ENCODE measurements around the gene STAT4.

The STAT4 gene

DNA sequence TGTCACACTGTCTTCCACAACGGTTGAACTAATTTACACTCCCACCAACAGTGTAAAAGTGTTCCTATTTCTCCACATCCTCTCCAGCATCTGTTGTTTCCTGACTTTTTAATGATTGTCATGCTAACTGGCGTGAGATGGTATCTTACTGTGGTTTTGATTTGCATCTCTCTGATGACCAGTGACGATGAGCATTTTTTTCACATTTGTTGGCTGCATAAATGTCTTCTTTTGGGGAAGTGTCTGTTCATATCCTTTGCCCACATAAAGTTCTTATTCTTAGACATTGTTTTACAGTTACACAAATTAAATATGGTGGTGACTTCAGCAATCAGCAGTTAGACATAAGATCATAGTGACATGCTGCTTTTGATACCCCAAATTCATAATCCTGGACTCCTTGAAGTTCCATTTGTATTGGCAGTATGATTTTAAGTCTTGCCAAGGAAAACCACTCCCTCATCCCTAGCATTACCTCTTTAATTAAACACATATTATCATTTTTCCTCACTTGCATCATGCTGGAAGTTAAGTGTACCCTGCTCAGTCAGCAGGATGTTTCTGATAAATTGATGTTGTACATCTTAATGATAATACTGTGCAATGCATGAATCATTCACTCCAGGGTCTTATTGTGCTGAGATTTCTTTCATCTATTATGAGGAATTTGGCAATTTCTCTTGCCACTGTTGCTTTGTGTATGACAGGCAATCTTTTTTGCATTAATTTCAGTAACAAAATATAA, 69.2 kb downstream of the STAT4 start:
- no peak for DNase-seq

DNA sequence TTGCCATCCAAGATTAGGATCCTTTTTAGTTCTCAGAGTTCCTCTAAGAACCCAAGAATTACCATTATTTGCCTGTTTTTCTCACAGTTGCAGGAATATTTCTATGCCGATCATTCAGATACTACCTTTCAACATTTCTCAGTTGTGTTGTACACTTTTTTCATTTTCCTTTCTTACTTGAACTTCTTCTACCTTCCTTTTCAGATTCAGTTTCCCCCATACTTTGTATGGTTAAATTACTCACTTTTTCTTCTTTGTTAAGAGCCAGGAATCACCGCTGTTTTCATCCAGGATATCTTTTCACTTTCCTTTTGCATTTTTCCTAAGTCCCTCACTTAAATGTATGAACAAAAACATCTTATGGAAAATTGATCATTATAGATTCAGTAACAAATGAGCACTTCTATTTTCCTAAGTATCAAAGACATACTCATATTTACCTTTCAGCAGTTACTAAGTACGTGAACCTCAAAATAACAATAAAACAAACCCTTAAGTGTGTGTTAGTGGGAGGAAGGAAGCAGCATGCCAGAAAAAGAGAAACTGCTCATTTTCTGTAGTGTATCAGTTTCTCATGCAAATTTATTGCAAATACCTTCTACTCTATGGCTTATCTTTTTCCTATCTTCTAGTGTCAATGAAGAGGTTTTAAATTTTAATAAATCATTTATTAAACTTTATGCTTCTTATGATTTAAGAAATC, 72.5 kb downstream of the STAT4 start:
- no peak for DNase-seq

DNA sequence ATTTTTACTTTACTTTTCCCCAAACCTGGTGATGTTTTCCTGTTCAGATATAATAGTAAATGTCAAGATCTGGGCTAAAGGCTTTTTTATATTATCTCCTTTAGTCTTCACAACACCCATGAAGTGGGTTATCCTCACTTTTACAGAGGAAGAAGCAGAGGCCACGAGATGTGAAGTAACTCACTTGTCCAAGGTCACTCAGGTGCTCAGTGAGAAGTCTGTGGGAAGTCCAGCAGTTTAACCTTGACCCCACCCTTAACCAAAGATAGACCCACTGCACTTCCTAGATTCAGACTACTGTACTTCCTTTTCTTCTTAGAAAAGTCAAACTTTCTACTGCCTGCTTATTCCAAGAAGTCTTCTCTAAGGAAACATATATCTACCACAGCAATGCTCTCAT, 80.5 kb downstream of the STAT4 start:
- DNase-seq = no peak

DNA sequence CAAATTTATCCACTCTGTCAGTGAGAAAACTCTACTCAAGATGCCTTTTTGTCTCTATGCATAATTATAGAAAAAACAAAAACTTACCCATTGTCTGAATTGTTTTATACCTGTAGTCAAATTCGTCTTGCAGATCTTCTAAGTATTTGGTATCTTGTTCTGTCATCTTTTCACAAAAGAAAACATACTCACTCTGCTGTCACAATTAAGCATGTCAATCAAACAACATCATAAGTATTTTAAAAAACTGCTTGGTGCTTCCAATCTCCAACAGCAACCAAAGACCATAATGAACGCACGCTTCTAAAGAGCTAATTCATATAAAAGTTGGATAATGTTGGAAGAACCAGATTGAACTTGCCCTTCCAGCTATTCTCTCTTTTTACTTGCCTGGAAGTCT, 81.2 kb downstream of the STAT4 start:
- DNase-seq = no peak

DNA sequence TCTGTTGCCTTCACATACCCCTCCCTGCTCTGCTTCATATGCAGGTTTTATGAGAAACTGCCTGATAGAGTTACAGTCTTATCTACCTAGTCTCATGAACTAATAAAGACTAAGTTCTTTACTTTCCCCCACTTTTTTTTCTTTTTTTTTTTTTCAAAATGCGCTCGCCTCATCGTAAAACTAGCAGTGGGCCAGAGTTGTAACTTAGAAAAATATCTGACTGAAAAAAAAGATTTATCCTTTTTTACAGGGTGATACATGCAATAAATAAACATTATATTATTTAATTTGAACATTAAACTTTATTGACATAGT, 83.9 kb downstream of the STAT4 start:
- no peak for DNase-seq

DNA sequence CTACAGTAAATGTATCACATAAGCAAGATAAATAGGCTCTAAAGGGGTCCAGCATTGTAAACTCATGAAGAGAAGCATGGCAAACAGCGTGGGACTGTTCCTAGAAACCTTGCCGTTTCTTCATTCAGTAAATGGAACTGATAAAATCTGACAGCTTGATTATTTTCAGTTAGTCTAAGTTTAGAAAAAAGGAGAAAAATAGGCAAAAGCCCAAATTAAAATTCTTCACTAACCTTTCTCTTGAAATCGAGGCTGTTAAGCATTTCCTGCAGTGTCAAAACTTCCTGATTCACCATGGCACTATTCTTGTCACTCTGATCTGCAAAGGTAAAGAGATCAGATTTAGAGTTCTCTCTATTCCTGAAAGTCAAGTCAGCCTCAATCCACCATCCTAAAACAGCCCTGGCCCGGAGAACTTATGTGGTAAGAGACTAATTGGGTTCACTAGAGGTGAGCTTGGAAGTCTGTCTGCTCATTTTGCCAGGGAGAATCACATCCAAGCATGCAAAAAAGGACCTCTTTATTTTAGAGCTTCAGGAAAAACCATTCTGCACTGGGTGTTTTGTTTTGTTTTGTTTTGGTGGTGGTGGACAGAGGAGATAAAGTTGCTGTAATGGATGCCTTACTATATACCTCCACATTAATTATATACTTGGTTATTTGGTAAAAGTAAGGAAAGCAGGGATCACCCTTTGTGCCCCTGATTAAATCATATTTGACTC, 84.4 kb downstream of the STAT4 start:
- no peak for DNase-seq

DNA sequence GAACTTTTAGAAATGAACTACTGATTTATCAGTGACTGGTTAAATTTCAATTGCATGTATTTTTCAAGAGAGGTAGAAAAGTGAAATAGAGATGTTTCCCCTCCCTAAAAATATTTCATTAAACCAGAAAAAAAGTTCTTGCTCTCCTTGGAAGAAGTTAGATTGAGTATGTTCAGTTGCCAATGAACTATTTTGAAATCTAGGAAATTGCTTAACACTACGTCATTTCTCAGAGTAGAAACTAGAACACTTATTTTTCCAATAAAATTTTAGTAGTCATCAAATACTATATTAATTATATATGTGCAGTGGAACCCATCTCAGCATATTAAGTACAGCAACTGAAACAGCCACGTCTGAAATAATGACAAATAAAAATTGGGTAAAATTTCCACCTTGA, 85.0 kb downstream of the STAT4 start:
- DNase-seq = peak; percentile 60 to 94

DNA sequence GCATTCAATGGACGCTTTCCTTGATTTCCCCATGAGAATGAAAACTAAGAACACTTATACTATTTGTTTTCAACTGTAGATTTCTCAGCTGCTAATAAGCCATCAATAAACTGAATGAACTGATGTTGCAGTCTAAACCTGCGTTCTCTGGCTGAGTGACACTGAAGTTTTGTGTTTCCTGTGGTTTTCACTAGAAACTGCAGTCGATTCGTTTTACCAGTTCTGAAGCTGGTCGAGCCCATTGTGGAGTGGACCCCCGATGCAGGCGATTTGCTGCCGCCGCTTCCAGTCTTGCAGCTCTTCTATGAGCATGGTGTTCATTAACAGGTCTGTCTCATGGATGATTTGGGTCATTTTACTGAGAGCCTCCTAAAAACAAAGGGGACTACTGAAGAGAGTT, 86.2 kb downstream of the STAT4 start:
- DNase-seq = no peak

DNA sequence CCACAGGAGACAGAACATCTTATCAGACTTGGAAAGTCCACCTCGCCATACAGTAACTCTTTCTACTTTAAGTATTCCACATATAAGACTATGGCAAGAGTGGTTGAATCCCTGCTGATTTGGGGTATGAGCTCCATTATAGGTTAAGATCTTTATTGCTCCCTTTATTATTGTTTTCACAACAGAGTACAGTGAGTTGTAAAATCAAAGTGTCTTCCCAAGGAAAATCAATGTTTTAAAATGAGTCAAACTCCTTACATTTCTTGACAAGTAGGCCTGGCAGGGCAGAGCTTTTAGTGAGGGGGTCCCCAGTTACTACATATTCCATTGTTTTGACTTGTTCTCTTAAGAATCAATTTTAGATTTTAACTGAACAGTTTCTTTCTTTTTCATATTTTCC, 87.2 kb downstream of the STAT4 start:
- DNase-seq = no peak

DNA sequence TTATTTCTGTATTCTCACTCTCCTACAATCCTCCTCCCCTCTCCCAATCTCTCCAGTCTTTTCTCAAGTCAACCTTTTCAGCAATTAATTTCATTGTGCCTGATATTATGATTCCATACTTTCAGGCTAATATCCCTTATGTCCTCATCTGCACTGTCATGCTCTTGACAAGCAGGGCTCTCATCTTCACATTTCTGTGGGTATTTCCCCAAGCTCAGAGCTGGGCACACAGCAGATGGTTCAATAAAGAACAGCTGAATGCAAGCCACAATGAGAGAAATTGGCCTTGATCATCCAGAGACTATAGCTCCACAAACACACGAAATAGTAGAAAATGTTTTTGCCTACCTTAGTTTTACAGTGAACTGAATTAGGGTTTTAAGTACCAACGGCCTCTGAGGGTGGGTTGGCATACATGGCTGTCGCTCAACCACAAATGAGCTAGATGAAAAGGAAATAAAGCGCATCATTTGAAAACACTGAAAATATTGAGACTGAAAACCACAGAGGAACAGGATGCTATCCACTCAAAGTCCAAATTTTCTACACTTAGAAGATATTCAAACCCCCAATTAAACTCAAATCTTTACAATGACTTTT, 89.3 kb downstream of the STAT4 start:
- no peak for DNase-seq

DNA sequence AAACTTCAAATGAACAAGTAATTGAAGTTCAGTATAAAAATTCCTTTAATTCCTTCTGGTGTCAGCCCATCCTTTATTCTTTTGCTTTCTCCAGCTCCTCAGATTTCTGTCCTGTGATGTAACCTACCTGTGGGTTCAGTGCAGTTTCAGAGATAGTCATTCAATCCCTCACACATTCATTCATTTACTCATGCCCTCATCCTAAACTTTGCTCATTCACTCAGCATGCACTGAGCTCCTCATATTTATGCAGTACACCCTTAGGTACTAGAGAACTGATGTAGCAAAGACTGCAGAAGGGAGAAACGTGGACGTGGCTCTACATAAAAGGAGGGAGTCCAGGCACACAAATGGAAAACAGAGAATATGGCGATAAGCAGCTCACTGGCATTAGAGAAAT, 91.5 kb downstream of the STAT4 start:
- DNase-seq = no peak

DNA sequence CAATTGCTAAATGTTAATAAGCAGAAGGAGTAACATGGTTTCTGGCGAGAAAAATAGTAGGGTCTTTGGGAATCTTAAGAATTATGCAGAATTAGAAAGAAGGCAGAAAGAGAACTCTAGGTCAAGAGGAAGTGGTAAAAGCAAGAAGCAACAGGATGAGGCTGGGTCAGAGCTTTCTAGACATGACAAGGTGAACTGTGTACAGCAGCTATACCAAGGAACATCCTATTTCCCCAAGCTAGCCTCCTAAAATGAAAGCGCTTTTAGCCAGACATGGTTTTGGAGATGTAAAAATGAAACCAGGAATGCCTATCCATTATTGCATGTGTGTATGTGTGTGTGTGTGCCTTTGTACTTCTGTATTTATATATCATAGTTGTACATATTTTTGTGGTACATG, 94.6 kb downstream of the STAT4 start:
- peak in 1 of 2 donors; percentile 20 for DNase-seq

DNA sequence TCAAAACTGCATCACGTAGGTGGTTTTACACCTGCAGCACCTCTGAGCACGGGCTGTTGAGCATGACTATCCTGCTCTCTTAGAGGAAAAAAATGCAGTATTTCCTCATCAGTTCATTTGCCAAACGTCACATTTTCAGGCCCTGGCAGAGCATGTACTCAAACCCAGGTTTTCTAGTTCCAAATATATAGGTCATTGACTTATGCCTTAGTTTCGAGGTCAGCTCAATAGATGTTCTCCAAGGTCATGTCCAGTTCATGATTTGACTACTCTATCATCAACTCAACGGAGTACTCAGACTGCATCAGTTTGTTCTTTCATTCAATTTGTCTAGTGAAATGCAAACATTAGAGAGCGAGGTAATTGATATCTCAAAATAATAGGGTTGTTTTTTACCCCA, 97.5 kb downstream of the STAT4 start:
- DNase-seq = no peak

DNA sequence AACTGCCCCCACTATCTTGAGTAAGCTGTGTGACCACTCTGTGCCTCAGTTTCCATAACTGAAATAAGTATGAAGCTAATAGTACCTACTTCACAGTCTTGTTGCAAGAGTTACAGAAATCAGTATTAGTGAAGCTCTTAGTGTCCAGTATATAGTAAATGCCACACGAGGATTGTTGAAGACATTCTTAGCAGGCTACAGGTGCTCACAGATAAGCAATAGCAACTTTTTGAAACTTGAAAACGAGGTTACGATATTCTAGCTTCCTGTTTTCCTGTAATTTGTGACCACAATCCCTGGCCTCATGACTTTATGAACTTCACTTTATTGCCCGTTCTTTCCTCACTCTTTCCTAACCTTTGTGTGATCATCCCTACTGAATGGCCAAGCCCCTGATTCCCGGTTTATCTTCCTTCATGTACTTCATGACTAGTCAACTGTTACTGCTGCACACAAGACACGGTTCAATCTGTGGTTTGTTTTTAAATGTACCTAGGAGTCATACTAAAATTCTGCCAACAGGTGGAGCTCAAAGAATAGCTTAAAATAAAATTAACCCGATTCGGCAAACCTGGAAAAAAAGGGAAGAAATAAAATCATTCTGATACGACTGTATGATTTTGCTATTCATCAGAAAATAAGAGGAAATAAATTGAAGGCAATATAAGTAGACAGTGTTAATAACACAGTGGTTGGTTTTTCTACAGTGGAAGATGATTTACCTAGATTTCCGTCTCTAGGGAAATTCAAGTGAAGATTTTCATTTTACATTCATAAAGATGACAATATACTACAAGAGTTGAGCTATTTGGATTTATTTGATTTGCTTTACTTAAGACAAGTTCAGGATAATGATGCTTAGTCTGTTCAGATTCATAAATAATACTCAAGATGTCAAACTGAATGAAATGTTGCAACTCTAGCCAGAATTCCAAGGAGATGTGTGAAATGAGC, 98.7 kb downstream of the STAT4 start:
- DNase-seq = peak; percentile 64 to 75

DNA sequence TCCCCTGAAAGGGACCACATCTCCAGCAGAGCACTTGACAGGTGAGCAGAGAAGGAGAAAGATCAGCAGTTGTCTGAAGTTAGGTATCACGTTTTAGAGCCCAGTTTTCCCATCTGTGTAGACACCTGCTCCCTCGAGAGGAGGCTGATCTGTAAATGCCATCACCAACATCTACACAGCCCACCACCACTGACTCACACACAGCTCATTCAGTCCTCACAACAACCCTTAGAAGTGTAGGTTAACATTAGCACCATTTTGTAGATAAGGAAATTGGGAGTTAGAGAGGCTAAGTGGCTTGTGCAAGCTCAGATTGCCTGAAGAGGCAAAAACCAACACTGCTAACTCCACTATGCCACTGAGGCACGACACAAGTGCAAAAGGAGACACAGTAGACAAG, 99.6 kb downstream of the STAT4 start:
- DNase-seq = no peak

DNA sequence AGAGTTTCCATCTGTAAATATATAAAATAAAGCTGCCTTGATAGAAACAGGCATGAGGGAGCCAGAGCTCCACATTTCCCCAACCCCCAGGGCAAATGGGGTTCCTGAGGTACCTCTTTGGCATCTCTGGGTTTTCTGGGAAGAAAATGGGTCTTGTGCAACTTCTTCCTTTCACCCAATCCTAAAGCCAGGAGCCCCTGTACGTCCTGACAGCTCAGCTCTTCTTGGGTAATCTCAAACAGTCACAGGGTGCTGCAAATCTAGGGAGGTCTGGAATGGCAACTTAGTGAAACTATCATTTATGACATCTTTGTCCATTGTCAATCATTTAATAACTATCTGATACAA, 100.2 kb downstream of the STAT4 start:
- no peak for DNase-seq

DNA sequence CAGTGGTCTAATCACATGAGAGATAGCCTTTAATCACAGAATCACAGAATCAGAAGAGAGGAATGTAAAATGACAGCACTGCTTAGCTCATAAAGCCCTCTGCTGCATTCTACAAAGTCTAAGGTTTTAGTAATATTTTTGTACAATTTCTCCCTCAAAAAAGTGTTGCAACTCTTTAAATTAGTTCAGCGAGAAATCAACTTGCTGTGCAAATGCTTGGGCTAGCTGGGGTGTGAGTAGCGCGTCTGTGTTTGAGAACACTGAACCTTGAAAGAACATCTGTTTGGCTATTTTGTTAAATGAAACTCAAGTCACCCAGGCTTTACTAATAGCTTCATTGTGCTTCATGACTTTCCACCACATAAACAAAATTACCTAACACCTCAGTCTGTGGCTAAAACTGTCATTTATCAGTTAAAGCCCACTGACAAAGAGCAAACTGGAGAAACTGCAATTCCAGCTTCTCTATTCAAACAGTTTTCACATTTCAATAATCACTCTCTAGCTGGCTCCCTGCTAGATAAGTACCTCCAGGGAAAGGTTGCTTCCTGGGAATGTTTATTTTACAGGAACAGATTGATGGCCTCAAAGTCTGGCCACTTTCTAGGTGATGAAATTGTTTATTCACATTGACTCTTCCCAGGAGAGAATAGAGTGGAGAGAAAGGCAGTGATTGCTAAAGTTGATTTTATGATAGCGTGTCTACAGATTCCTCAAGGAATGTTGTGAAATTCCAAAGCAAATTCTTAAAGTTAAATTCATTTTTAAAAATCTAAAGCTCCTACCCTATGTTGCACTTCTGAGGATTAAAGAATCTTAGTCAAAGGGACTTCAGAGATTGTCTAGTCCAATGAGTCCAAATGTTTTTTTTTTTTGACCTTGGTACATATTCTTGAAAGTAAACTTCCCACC, 100.8 kb downstream of the STAT4 start:
- DNase-seq = no peak

DNA sequence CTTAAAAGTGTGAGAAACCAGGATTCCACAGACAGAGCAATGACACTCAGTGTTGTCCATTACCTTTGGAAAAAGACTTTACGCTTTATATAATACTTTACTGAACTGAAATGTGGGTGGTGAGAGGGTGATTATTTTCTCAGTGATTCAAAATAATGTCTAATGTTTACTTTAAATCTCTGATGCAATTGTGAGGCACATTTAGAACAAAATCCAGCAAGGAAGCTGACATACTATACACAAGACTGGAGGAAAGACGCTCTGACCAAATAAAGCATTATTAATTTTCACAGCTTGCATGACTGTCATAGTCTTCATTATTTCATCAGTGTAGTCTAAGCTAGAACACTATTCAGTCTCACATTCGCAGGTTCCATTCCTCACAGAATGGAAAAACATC, 102.7 kb downstream of the STAT4 start:
- no peak for DNase-seq

DNA sequence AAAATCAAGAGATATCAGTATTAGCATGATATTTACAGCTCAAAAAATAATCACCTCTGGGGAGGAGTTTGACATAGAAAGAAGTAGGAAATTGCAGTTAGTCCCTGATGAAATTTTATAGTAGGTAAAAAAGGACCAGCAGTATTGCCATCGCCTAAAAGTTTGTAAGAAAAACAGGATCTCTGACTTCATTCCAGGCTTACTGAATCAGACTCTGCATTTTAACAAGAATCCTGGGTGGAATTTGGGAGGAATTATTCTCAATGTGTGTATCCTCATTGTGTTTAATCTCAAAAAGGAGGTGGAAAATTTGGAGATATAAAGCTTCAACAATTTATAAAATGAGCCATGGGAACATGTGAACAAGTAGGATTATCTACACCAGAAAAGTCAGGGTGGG, 105.7 kb downstream of the STAT4 start:
- DNase-seq = no peak

DNA sequence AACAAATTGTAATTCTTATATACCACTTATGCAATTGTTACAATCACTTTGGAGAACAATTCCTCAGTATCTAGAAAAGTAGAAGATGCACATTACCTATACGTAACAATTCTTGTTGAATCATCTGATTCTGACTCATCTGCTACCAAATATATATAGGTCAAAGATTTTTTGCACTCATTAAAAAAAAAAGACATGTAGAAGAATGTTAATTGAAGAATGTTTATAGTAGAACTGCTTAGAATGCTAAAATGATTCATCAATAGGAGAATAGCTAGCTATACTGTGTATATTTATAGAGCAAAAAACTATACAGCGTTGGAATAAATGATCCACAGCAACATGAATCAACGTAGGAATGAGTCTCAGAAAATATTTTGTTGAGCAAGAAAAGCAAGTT, 107.4 kb downstream of the STAT4 start:
- no peak for DNase-seq

DNA sequence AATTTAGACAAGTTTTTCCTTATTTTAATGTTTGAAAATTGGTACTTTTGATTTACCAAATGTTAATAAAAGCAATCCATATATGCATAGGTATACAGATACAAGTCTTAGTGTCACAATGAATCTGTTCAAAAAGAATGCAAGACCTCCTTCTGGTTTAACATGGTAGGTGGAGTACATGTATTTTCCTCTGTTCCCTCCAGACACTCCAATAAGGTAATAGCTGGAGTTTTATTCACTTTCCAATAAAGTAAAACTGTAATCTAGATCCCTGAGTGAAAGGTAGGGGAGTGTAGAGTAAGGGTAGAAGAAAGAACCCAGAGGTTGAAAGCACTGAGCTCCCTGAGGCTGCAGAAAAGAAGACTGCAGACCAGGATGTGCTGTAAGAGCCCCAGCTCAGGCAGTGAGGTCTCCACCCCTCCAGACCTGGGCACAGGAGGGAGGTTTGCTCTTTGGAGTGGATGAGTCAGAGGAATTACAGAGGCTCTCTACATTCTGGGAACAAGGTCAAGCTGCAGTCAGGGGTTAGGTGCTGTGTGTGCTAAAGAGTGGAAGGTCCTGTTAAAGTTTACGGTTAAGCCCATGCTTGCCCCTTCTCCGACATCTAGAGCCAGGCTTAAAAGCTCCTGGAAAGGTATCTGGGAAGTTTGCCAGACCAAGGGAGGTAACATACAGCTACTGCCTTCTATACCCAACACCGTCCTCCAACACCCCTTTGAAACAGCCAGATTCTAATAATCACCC, 109.2 kb downstream of the STAT4 start:
- DNase-seq = no peak

Measured in inflammatory macrophage treated with lipopolysaccharide for 1 hour (primary cell).